ENCODE data around the gene DHRS12.

Gene DHRS12, protein sequence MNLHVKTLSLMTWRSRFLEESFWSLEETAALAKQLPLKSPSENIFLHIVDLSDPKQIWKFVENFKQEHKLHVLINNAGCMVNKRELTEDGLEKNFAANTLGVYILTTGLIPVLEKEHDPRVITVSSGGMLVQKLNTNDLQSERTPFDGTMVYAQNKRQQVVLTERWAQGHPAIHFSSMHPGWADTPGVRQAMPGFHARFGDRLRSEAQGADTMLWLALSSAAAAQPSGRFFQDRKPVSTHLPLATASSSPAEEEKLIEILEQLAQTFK

GRCh38 chr13:51803422-51804294 lies at the start of gene DHRS12:
DHRS12 (minus strand) TSS chr13:51804163; CDS start chr13:51799659, 4,504 bp downstream.
- DNase-seq, result no peak

DNA sequence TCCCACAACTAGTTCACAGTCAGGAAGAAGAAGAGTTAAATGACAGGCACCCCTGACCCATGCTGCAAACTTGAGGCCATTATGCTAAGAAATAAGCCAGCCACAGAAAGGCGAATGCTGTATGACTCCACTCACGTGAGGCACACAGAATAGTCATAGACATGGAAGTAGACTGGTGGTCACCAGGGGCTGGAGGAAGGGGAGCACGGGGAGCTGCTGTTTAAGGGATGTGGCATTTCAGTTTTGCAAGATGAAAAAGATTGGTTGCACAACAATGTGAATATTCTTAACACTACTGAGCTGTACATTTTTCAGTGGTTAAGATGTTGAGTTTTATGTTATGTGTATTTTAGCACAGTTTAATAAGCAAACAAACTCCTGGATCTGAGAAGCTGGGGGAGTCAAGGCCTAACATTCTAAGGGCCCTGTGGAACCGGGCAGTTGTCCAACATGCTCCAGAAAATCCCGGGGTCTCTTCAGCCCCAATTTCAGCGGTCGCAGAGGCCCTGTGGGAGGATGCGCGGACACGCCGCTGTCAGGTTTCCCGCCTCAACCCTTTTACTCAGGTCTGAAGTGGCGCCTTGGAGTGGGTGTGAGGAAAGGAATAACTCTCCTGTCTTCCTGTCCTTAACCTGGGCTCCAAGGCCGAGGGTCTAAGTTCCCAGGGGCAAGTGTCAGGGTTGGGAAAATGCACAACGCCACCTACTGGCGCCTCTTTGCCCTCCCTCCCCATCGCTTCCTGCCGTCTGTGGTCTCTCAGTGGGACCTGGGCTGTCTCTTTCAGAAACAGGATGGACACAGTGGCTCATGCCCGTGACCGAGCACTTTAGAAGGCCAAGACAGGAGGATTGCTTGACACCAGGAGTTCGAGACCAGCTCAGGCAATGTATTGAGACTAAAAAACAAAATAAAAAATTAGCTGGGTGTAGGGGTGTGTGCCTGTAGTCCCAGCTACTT lies 45.5 kb upstream of the DHRS12 start:
- no peak for DNase-seq

DNA sequence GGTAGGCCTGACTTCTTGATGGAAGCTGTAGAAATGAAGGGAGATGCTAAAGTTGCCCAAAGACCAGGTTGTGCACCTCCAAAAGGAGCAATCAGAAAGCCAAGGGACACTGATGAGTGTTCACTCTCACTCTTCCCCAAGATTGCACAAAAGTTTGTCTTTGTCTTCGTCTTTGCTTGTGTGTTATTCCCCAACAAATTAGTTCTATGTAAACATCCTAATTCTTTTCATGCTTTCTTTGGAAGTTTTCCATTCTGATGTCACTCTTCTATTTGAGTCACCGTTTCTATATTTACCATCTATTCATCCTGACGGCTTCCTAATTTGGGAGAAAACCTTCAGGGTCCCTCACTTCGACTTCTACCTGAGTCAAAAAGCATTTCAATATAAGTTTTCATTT lies 44.7 kb upstream of the DHRS12 start:
- DNase-seq, result no peak

DNA sequence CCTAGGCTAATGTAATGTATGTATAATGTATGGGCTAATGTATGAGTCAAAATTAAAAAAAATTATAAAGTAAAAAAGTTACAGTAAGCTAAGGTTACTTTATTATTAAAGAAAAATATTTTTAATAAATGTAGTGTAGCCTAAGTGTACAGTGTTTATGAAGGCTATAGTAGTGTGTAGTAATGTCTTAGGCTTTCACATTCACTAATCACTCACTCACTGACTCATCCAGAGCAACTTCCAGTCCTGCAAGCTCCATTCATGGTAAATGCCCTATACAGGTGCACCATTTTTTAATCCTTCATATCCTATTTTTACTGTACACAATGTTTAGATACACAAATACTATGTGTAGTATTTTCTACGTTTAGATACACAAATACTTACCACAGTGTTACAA lies 42.8 kb upstream of the DHRS12 start:
- no peak for DNase-seq

DNA sequence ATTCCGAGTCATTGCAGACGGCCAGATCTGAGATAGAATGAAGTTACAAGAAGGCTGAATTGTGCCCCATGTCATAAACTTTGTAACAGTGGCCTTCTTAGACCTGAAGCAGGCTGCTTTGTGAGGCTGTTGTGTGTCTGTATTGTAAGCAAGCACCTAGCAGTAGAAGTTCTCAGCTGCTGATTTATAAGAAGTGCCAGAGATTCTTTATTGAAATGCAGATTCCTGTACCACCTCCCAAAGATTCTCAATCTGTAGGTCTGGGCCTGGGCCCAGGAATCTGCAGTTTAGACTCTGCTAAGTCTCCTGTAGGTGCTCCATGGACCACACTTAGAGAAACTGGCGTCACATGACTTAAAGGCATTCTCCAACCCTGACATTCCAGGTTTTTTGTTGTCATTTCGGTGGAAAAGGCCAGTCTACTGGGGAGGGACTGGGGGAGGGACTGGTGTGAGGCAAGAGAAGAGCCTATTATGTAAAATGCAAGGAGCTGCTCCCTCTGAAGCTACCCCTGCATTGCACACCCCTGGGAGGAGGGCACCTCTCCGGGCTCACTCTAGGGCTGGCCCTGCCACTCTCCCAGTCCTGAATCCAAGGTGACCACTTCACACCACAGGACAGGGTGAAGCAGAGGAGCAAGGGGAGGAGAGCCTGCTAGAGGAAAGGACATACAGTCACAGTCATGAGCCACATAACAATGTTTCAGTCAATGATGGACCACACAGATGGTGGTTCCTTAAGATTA lies 41.8 kb upstream of the DHRS12 start:
- no peak for DNase-seq

- DNase-seq, result no peak
Observed at GRCh38 chr13:51844862-51845573, 41.1 kb upstream of the DHRS12 start, which contains the start of gene TMEM272. TMEM272 (minus strand) TSS chr13:51845177; CDS start chr13:51838530, 6,647 bp downstream.

DNA sequence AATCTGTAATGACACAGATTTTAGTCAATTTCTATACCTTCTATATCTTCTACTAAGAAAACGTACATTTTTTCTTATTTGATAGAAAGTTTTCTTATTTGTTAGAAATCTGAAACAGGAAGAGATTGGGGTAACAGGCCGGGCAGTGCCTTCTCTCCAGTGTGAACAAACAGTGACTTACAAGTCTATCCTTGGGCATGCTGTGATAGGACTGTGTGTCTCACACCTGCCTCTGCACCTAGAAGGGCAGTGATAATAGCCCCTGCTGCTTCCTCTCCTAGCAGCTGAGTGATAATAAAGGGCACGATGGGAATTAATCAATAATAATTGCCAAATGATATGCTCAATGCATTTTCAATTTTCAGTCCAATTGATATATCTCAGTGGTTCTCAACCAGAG lies 39.6 kb upstream of the DHRS12 start:
- DNase-seq, result no peak

DNA sequence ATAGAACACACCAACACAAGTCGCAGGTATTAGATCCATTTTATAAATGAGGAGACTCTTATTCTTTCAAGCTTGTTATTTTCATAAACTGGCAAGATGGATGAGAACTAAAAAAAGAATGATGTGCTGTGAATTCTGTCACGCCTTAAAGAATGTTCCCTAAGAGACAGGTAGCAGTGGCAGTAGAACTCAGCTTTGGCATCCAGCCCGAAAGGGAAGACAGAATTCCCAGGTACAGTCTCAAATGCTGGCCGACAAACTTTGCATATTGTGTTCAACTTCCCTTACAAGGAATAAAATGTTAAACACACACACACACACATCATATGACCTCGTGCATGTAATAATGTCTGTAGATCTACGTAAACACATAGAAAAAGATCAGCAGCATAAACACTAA lies 37.8 kb upstream of the DHRS12 start:
- DNase-seq, result no peak

GRCh38 chr13:51840917-51841316 lies 37.0 kb upstream of the DHRS12 start:
- no peak for DNase-seq

GRCh38 chr13:51839711-51840540 lies 36.0 kb upstream of the DHRS12 start:
- DNase-seq, result no peak

DNA sequence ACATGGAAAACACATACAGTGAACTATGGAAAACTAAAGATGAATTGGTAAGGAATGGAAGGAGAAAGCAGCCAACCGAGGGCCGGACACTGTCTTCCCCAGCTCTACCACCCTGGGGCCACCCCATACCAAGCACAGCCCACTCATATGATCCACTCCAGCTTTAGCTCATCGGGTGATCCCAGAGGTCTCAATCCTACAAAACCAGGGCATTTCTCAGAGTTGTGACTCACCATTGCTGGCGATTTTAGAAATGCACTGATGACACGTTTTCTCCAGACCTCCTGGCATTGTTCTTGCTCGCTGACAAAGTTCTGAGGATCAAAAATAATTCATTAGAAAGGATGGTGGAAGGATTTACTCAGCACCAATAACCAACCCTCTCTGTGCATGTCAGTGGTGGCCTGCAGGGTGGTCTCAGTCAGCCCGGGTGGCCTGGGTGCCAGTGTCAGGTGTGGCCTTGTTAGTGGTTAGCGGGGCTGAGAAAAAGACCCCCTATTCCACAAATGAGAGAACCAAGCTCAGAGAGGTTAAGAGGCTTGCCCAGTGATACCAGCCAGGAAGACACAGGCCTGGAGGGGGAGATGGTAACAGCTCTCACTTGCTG lies 34.4 kb upstream of the DHRS12 start:
- no peak for DNase-seq

GRCh38 chr13:51837016-51837415 lies 33.1 kb upstream of the DHRS12 start:
- no peak for DNase-seq

DNA sequence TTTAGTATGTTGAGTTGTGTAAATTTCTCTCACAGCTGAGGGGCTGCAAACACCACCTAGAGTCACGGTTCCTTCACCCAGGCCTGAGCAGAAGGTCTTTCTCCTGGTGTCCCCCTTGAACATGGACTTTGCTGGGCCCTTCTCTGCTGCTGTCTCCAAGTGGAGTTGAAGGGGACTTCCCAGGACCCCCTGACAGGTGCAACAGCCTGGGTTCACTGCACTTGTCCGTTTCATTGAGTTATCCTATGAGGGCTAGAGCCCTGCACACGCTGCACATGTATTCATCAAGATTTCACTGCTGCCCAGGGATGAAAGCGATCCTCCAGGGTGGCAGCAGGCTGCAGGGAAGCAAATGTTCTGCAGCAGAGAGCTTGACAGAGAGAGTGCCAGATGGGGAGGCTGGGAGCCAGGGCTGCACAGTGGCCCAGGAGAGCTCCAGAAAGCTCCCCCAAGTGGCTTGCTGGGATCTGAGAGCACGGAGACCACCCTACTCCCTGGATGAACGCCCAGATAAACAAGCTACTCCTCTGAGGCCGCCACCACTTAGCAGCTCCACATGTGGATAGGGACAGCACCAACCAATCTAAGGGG lies 30.7 kb upstream of the DHRS12 start:
- no peak for DNase-seq

DNA sequence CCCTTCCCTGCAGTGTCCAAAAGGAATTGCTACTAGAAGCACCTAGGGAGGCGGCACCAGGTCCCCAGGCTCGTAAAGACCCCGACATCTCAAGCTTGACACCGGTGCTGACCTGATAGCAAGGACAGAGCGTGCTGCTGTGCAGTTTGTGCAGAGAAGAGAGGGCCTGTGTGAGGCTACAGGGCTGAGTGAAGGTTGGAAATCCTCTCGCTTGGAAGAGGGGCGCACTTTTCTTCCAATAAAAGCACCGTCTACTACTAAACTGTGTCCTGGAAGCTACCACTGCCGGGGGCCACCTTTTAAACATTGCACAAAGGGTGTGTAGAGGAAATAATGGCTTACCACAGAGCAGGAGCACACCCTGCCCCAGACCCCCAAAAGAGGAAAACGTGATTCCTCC lies 30.0 kb upstream of the DHRS12 start:
- DNase-seq, result no peak

GRCh38 chr13:51832471-51833152 lies 28.6 kb upstream of the DHRS12 start:
- DNase-seq, result no peak

GRCh38 chr13:51831519-51831918 lies 27.6 kb upstream of the DHRS12 start:
- no peak for DNase-seq

DNA sequence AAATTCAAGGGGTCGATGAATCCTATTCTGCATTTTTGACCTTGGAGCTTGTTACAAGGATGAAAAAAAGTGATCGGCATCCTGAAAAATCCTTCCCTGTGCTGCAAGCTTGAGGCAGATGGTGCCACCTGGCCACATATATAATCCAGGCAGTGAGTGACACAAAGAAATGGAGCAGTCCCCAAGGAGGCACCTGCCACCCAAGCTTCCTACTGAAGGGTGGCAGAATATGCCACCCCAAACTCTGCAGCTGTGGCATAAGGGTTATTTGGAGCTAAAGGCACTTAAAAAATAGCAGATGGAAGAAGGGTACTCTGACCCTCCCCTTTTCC lies 25.6 kb upstream of the DHRS12 start:
- DNase-seq, result no peak

DNA sequence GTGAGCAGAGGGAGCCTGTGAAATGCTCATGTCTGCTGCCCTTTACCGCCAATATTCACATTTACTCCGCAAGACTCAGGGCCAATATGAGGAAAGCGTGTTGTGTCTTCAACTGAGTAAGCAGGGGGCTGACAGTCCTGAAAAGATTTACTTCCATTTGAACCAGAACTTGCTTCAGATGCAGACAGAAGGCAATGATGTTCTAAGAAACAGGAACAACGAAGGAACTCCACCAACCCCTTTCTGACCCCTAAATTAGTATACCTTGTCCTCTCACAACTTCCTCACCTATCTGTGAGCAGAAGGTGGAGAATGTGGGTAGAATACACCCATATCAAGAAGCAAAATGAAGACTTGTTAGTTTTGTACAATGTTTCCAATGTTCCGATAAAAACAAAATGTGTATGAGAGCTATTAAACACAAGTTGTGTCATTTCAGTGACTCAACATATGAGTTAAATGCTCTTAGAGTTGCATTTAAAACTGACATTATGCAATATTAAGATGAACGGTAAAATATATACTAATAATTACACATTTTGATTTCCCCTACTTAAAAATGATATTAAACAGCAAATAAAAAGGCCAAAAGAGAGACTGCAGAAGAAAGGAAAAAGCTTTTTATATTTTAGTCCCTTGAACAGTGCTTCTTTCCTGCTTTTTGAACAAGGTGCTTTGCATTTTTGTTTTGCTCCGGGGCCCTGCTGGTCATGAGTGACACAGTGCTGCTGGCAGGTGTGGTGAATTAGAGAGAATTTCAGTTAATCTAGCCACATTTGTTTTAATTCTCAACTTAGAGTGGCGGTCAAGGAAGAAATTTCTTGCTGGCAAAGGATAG lies 25.0 kb upstream of the DHRS12 start:
- DNase-seq, result no peak
